HG03520 (cell line): ENCODE data around the gene CRISP1.
"Not testable (repeated sequence)": the region's sequence is repeated elsewhere in the genome, so short reads cannot be mapped to it uniquely, and the experiment has no call there.

Source experiments
- ATAC-seq: cut with Tn5 transposase; IDR thresholded peaks from one replicate; pipeline ENCODE4 v1.9.1; 2021; ENCODE audit warnings: mild to moderate bottlenecking, moderate library complexity; ENCODE audit not compliant: unreplicated experiment

CRISP1 gene

DNA sequence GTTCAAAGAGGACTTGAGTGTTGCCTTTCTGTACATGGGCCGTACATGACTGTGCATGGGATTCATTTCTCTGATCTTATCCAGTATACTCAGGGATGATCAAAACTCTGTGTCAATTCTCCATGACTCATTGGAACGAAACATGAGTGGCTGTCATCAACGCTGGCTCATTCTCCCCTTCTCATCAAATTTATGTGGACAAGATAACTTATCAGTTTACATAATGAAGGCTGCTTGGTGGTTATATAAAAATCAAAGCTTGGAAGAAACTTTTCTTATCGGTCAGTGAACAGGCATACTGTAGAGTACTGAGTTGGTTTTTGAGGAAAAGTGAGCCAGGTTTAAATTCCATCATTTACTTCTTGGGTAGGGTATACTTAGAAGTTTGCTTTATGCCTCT lies 24.9 kb downstream of the CRISP1 start:
- no peak for ATAC-seq

DNA sequence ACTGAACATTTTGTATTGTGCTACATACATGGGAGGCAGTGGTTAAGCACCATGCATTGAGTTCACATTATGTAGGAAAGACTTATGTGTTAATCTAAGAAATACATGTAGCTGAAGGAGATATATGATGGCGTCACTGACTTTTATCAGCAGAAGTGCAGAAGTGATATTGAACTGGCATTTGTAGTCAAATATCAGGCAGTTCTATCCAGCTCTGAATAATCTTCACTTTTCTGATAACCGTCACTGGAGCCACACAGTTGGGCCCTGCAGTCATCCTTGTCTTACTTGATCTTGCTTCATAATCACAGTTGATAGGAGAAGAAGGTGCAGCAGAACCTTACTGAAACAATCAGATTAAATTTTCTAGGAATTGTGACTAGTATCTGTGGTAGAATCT lies 26.4 kb downstream of the CRISP1 start:
- ATAC-seq, result no peak

DNA sequence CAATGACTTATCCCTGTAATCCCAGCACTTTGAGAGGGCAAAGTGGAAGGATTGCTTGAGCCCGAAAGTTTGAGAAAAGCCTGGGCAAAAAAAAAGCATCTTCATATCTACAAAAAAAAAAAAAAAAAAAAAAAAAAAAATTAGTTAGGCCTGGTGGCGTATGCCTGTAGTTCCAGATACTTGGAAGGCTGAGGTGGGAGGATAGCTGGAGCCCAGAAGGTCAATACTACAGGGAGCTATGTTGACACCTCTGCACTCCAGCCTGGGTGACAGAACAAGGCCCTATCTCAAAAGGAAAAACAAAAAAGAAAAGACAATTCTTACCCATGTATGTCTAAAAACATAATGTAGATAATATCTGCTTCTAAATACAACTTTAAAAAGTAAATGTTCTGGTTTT lies 27.2 kb downstream of the CRISP1 start:
- no peak for ATAC-seq

DNA sequence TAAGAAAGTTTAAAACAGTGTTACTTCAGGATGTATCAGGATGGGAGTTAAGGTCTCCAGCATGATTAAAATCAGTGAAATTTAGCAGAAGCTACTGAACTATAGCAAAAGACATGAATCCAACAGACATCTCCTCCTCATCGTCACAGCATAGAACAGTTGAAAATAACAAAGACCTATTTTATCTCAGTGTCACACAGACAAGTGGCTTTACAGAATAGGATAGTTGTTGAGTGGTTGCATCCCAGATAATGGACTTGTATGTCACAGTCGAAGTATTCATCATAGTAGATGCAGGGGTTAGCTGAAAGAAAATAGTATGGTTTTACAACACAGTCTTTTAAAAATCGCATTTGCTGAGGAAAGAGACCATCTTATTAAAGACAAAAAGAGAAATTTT lies 31.2 kb downstream of the CRISP1 start:
- ATAC-seq, result no peak

DNA sequence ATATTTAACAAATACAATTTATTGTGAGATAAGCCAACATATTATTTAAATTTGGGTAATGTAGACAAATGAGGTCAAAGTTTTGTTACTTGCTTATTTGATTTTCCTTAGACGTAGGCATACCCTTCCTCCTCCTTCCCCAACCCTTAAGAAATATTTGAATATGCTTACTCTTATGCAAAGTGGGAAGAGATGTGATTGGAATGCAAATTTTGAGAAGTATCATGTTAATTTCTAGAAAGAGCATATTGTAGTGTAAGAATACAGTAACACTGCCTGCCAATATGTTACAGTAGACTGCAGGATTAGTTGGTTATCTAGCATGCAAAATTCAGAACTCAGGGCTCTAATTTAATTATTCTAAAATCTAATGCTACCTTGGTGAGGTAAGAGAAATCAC lies 32.9 kb downstream of the CRISP1 start:
- no peak for ATAC-seq

DNA sequence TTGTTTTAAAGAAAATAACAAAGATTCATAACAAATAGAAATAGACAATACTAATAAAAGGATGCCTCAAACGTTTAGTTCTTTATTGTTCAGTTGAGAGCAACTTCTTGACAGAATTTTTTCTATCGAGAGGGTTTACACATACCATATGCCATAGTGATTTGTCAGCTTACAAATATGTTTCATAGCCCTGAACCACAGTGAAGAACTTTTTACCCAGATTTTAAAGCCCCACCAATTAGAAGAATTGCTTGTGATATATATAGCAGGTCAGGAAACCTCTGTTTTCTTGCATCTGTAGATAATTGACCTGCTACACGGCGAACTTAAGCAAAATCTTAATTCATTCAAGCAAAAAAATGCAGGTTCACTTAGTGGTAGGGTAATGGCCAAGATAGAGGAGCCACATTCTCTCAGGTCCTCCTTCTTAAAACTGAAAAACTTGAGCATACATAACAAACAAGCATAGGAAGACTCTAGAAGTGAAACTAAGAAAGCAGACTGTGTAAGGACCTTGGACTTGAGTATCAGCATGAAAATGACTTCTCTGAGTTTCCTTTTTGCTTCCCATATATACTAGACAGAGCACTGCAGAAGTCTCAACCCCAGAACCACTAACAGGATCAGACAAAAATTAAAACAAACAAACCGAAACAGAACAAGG lies 39.5 kb downstream of the CRISP1 start:
- peak; percentile 91 for ATAC-seq

DNA sequence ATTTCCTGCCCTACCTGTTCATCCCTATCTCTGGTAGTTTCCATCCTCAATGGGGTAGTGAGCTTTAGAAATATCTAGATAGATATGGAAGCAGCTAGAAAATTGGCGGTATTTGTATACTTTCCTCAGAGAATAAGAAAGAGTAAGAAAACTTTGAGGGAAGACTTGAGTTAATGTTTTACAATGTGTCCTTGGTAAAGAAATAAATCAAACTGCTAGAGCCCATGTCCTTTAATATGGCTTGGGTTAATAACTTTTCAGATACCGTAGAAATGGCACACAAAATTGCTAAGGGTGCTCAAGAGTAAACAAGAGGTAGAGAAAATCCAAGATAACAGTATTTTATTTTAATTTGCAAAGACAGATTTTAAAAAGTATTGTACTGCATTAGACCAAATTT lies 51.2 kb downstream of the CRISP1 start:
- ATAC-seq, result no peak

DNA sequence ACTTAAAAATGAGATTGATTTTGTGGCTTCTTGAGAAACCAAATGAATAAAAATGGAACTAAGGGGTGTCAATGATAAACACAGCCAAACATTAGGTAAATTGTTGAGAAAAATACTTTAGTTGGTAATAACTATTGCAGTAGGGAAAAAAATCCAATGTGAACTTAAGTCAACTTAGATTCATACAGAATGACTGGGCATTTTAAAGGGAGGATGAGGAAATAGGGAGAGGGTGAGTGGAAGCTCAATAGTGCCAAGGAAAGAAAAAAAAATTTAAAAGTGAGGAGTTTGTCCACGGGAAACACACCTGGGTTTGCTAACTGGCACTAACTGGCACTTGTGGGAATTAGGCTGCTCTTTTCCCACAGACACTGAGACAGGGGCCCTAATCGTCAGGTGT lies 53.1 kb downstream of the CRISP1 start:
- ATAC-seq, result no peak

DNA sequence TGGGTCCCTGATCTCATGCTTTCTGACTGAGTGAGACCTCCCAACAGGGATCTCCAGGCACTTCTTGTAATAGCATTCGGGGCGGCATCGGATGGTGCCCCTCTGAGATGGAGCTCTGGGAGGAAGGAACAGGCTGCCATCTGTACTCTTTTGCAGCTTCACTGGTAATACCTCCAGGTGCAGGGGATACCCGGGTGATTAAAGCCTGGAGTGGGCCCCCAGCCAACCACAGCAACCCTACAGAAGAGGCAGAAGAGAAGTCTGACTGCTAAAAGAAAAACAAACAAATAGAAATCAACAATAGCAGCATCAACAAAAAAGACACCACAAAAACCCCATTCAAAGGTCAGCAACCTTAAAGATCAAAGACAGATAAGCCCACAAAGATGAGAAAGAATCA lies 60.2 kb downstream of the CRISP1 start:
- ATAC-seq, result no peak

DNA sequence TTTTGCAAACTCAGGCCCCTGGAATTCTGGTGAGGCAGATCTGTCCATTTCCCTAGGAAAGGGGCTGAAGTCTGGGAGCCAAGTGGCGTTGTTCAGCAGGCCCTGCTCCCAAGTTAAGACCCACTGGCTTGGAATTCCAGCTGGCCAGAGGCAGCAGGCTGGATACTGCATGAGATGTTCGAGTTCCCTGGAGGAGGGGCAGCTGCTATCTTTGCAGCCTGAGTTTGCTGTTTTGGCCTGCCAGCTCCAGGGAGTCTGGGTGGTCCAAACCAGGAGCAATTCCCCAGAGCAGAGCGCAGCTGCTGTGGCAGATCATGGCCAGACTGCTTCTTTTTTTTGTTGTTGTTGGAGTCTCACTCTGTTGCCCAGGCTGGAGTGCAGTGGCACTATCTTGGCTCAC lies 61.1 kb downstream of the CRISP1 start:
- ATAC-seq, result no peak

DNA sequence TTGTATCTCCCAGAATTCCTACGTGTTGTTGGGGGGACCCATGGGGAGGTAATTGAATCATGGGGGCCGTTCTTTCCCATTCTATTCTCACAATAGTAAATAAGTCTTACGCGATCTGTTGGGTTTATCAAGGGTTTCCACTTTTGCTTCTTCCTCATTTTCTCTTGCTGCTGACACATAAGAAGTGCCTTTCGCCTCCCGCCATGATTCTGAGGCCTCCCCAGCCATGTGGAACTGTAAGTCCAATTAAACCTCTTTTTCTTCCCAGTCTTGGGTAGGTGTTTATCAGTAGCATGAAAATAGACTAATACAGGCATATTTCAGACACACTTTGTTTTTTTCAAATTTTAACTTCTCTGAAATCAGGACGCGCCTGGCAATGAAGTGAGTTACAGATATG lies 64.8 kb downstream of the CRISP1 start:
- ATAC-seq, result no peak

DNA sequence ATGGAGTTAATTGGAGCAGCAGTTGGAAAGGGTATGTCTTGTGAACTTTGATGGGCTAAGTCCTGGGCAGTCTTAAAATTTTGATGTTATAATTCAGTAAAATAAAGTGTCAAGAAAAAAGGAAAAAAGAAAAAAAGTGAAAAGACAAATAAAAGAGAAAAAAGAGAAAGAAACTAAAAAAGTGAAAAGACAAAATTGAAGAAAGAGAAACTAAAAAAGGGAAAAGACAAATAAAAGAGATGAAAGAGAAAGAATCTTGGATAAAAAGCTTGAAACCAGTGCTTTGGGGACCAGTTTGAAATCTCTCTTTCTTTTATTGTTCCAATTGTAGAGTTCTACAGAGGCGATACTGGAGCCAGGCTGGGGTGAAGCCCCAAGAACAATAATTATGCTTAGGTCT lies 67.2 kb downstream of the CRISP1 start:
- ATAC-seq, result no peak

DNA sequence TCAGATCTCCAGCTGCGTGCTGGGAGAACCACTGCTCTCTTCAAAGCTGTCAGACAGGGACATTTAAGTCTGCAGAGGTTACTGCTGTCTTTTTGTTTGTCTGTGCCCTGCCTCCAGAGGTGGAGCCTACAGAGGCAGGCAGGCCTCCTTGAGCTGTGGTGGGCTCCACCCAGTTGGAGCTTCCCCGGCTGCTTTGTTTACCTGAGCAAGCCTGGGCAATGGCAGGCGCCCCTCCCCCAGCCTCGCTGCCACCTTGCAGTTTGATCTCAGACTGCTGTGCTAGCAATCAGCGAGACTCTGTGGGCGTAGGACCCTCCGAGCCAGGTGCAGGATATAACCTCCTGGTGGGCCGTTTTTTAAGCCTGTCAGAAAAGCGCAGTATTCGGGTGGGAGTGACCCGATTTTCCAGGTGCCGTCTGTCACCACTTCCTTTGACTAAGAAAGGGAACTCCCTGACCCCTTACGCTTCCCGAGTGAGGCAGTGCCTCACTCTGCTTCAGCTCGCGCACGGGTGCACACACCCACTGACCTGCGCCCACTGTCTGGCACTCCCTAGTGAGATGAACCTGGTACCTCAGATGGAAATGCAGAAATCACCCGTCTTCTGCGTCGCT lies 69.4 kb downstream of the CRISP1 start:
- ATAC-seq, result not testable (repeated sequence)

DNA sequence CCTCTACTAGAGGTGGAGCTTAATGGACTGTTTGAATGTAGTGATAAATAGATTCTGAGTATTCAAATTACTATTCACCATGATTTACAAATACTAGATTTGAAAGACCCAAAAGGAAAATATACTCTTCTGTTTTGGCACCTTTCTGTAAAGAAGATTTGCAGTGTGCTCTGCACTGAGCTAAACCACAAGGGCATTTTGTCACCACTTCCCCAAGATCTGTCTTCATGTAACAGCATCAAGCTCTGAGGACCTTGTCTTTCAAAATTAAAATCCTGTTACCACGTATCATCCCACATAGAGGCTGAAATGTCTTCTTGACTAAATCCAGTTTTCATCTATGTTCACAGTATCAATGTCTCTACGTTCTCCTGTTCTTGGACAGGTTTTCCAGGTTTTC lies 76.0 kb downstream of the CRISP1 start:
- ATAC-seq, result no peak

DNA sequence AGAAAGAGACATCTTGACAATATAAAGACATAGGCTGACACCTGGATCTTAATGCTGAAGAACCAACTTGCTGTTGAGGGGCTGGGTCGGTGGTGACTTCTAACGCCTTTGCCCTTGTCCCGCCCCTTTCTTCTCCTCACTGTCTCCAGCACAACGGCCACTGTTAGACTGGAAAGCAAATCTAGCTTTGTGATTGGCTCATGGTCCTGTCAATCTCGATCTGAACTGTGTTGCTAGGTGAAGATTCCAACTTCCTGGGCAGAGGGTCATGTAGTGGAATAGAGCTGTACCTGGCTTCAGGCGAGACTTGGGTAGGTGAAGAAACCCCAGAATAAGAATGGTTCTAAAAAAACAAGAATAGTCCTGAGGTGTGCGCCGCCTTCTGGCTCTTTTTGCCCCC lies 79.2 kb downstream of the CRISP1 start, which contains the start of gene PGK2:
PGK2 (minus strand) TSS at position 110 of the 400 bp plus-strand sequence; CDS start at position 12, 98 bp downstream.
- ATAC-seq, result no peak

DNA sequence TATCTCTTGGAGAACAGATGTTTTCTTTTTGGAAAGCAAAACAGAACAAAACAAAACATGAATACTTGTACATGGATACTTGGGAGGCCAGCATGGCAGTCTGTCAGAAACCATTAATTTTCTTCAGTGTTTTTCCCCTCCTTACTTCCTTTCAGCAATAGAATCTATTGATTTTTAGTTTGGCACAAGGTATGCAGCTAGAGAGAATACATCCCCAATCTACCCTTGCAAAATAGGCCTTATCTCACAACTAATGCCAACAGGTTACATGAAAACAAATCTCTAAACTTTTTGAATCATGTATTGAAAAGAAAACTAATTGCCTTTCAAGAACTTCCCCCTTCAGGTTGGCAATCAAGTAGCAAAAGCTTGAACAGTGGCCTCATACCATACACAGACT lies 82.1 kb downstream of the CRISP1 start:
- no peak for ATAC-seq
